Left ventricle myocardium inferior (tissue), 1 donor: Measurements from ENCODE around the gene MT2A. TPM values are rescaled to one million over a fixed set of nuclear protein-coding genes. Genes with fewer than 3 reads are reported as not detected.
A peak's percentile ranks its signal among the peaks of the same experiment; 100 is the strongest.

Experiments
- DNase-seq: peaks from one replicate; pipeline ENCODE4 v3.0.0-alpha.2; 2020
- H3K27ac ChIP-seq: fragments of 200-600 bp; replicated peaks from 2 replicates; pipeline ENCODE4 v1.8.0; 2021
- H3K27me3 ChIP-seq: fragments of 200-600 bp; 2 replicates; pipeline ENCODE4 v1.8.0; 2021; ENCODE audit warnings: low read depth
- H3K36me3 ChIP-seq: fragments of 200-600 bp; 2 replicates; pipeline ENCODE4 v1.8.0; 2021
- H3K4me1 ChIP-seq: fragments of 200-600 bp; 2 replicates; pipeline ENCODE4 v1.8.0; 2021
- H3K4me3 ChIP-seq: fragments of 200-600 bp; 2 replicates; pipeline ENCODE4 v1.8.0; 2021; ENCODE audit warnings: mild to moderate bottlenecking, moderate library complexity
- H3K9me3 ChIP-seq: fragments of 200-600 bp; replicated peaks from 2 replicates; pipeline ENCODE4 v1.8.0; 2021
- CTCF ChIP-seq: fragments of 200-600 bp; IDR thresholded peaks from 2 replicates; pipeline ENCODE4 v1.8.0; 2021; ENCODE audit warnings: antibody characterized with exemption, mild to moderate bottlenecking, borderline replicate concordance
- intact Hi-C: fragments of 100-400 bp; cut with micrococcal nuclease; formaldehyde crosslinking; loops from one replicate; pipeline ENCODE4 v1.11.0; 2022
- total RNA-seq: library from RNA; stranded (reverse); fragmentation: NEBNext Ultra II Directional; extraction: Animal tissue kit (Norgen Biotek cat#: 25700); gene quantifications from one replicate; pipeline ENCODE4 v1.2.1, GENCODE V29; 2021
- donor health status: DM: no; HTN: yes; CAD: no; lungs with severe emphysema.

MT2A gene
- total RNA-seq, 1 donor from 2014 or later, result 115 TPM

- peaks cover 46% of the 10 kb centered on the region for H3K4me1 ChIP-seq
- no peak overlapping the region for H3K4me3 ChIP-seq
- TF ChIP-seq CTCF, result no peak
- intact Hi-C loops, result no loop called here
- no peaks in the 10 kb centered on the region for H3K36me3 ChIP-seq
- no peaks in the 10 kb centered on the region for H3K9me3 ChIP-seq
- no peak for DNase-seq
- H3K27me3 ChIP-seq, result peaks cover 10% of the 10 kb centered on the region
- no peak overlapping the region for H3K27ac ChIP-seq
Measured at GRCh38 chr16:56629531-56629930, 21.1 kb downstream of the MT2A start.

- Histone ChIP-seq H3K4me3 (no peak overlapping the region), H3K27me3 (peaks cover 17% of the 10 kb centered on the region), H3K9me3 (no peaks in the 10 kb centered on the region), H3K4me1 (peaks cover 43% of the 10 kb centered on the region), H3K36me3 (no peaks in the 10 kb centered on the region), H3K27ac (no peak overlapping the region)
- no peak for TF ChIP-seq CTCF
- no peak for DNase-seq
- intact Hi-C loops, result no loop called here
Measured at GRCh38 chr16:56630134-56630533, 21.8 kb downstream of the MT2A start.

GRCh38 chr16:56631197-56631596 lies 22.8 kb downstream of the MT2A start:
- intact Hi-C loops, result no loop called here
- H3K4me3 ChIP-seq, result peak overlapping the region; percentile 69
- H3K27me3 ChIP-seq, result peaks cover 27% of the 10 kb centered on the region
- peak overlapping the region; percentile 84 for H3K27ac ChIP-seq
- H3K36me3 ChIP-seq, result no peaks in the 10 kb centered on the region
- H3K9me3 ChIP-seq, result no peaks in the 10 kb centered on the region
- no peak for TF ChIP-seq CTCF
- DNase-seq, result no peak
- peaks cover 40% of the 10 kb centered on the region for H3K4me1 ChIP-seq

- H3K9me3 ChIP-seq, result no peaks in the 10 kb centered on the region
- no peak for TF ChIP-seq CTCF
Measured at GRCh38 chr16:56631832-56632155, 23.4 kb downstream of the MT2A start.

GRCh38 chr16:56632156-56632847 lies 23.9 kb downstream of the MT2A start, which contains the start of gene MT1M:
MT1M (plus strand) TSS chr16:56632659; CDS start chr16:56632732, 73 bp downstream.
- H3K4me3 ChIP-seq, result peak within 1 kb of the TSS; percentile 69
- H3K9me3 ChIP-seq, result no peaks in the 10 kb centered on the region
- H3K4me1 ChIP-seq, result peaks cover 29% of the 10 kb centered on the region
- peaks cover 36% of the 10 kb centered on the region for H3K27me3 ChIP-seq
- peak; percentile 72 for DNase-seq
- peak within 1 kb of the TSS; percentile 84 for H3K27ac ChIP-seq
- intact Hi-C loops, result no loop called here
- H3K36me3 ChIP-seq, result no peaks in the 10 kb centered on the region
- TF ChIP-seq CTCF, result no peak

More at GRCh38 chr16:56631832-56632155, 23.4 kb downstream of the MT2A start:
- Histone ChIP-seq H3K27ac (peak overlapping the region; percentile 84), H3K36me3 (no peaks in the 10 kb centered on the region), H3K4me3 (peak overlapping the region; percentile 69), H3K4me1 (peaks cover 34% of the 10 kb centered on the region), H3K27me3 (peaks cover 33% of the 10 kb centered on the region)
- DNase-seq, result no peak
- intact Hi-C loops, result no loop called here
